NCI-H146 treated with DMSO at 0.1 percent for 48 hours (cell line): Measurements from ENCODE around the gene FADS1.

ENCODE experiments used
- DNase-seq: peaks from one replicate; lab custom pipeline; 2025; ENCODE audit not compliant: unreplicated experiment; lab: John Stamatoyannopoulos, UW

The FADS1 gene

DNA sequence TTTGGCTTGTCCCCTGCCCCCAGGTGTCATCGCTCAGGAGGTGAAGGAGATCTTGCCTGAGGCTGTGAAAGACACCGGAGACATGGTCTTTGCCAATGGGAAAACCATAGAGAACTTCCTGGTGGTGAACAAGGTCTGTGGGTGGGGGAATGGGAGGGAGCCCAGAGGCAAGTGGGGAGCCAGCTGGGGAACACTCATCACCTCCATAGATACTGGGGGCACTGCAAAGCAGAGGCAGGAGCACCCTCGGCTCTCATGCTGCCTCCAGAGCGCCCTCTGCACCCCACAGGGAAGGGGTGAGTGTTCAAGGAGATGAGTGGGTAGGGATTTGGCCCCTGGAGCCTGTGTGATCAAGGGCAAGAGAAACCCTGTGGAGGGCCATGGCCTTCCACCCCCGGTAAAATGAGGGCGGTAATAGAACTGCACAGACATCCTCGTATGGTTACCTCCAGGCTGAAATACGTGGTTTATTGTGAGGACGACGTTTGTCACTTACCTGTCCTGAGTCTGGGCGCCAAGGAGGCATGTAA, 38.4 kb downstream of the FADS1 start:
- DNase-seq = no peak

- DNase-seq = no peak
Measured at GRCh38 chr11:61777234-61778090, 39.3 kb downstream of the FADS1 start.

- no peak for DNase-seq
Measured at GRCh38 chr11:61776561-61777075, 40.2 kb downstream of the FADS1 start.

DNA sequence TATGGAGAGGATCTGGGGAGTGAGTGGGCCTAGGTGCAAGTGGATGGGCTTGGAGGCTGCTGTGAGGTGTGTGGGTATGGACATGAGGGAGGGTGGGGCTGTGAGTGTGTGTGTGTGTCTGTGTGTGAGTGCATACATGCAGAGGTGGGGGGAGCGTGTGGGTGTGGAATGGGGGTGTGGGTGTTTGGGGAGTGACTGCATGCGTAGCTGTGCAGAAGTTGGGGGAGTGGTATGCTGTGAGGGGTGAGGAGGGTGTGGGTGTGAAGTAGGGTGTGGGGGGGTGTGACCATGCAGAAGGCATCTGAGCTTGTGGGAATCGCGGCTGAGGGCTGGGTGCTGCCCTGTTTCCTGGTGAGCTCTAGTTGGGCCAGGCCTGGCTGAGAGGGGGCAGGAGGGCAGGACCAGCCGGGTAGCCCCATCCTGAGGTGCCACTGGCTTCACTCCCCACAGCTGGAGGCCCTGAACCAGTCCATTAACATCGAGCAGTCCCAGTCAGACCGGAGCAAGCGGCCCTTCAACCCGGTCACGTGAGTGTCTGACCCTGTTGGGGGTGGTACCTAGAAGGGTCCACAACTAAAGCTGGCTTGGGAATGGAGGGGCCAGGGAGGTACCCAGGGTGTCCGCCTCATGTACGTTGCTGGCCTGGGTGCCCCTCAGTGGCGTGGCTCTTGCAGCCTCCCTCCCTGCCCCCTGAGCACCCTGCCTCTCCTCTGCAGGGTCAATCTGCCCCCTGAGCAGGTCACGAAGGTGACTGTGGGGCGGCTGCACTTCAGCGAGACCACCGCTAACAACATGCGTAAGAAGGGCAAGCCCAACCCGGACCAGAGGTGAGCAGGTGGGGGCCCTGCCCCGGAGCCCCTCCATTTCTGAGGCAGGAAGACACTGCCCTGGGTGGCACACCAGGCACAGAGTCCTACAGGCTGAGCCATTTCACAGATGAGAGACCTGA, 40.9 kb downstream of the FADS1 start:
- DNase-seq = no peak

DNA sequence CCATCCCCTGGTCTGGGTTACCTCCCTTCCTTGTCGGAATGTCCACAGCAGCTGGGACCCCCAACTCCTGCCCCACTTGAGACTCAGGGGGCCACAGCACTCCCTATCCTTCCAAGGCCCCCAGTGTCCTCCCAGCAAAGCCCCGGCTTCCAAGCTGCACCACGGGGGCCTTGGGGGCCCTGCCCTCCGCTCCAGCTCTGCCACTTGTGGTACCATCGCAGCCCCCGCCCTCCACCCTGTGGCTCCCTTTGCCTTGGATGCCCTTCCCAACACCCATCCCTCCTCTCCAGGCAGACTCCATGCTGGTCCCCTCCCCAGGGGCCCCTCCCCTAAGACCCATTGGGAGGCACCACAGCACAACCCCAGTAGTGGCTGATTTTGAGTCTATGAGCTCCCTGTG, 41.7 kb downstream of the FADS1 start:
- DNase-seq = no peak

- no peak for DNase-seq
Measured at GRCh38 chr11:61774411-61774810, 42.4 kb downstream of the FADS1 start.

DNA sequence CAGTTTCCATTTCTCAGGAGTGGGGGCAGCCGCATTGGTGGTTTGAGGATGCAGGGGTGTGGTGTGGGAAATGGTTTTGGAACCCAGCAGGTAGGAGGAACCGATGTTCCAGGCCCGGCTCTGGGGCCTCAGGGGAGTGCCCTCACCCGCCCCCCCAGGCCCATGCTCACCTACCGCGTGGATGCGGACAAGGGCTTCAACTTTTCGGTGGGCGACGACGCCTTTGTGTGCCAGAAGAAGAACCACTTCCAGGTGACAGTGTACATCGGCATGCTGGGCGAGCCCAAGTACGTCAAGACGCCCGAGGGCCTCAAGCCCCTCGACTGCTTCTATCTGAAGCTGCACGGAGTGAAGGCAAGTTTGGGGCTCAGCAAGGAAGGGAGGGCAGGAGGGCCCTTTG, 43.0 kb downstream of the FADS1 start:
- no peak for DNase-seq

DNA sequence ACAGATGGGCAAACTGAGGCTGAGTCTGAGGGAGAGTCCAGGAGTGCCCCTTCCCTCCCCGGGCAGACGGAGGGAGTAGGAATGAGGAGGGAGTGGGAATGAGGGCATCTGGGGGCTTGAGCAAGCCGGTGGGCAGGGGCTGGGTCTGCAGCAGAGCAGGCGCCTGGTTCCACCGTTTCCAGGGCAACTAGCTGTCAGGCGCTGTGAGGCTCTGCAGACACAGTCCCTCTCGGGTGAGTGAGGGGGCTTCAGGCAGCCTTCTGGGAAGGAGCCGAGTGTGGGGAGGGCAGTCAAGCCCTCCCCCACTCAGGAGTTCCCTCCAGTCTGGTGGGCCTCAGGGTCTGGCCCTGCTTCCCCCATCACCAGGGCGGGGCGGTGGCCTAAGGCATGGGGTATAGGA, 43.4 kb downstream of the FADS1 start:
- no peak for DNase-seq

GRCh38 chr11:61771985-61772455, 44.8 kb downstream of the FADS1 start:
- DNase-seq = no peak

- no peak for DNase-seq
Measured at GRCh38 chr11:61771195-61771894, 45.5 kb downstream of the FADS1 start.

DNA sequence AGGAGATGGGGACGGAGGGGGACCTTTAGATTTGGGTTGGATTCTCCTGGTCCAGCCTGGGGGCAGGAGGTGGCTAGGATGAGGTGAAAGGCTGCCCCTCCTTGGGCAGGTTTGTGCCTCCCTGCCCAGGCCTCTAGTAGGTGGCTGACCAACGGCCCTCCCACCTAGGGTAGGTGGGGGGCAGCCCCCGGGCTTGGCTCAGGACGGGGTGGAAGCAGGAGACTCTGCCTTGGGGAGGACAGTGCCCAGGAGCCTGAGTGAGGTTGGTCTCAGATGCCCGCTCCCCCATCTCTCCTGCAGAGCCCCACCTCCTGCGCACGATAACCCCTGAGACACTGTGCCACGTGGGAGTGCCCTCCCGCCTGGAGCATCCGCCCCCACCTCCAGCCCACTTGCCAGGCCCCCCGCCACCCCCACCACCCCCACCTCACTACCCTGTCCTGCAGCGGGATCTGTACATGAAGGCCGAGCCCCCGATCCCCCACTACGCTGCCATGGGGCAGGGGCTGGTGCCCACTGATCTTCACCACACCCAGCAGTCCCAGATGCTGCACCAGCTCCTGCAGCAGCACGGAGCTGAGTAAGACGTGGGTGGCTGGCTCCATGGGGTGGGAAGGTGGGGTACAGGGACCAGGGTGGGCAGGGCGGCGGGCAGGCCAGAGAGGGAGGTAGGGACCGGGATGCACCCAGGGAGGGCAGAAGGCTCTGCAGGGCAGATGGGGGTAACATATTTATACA, 46.7 kb downstream of the FADS1 start:
- no peak for DNase-seq

DNA sequence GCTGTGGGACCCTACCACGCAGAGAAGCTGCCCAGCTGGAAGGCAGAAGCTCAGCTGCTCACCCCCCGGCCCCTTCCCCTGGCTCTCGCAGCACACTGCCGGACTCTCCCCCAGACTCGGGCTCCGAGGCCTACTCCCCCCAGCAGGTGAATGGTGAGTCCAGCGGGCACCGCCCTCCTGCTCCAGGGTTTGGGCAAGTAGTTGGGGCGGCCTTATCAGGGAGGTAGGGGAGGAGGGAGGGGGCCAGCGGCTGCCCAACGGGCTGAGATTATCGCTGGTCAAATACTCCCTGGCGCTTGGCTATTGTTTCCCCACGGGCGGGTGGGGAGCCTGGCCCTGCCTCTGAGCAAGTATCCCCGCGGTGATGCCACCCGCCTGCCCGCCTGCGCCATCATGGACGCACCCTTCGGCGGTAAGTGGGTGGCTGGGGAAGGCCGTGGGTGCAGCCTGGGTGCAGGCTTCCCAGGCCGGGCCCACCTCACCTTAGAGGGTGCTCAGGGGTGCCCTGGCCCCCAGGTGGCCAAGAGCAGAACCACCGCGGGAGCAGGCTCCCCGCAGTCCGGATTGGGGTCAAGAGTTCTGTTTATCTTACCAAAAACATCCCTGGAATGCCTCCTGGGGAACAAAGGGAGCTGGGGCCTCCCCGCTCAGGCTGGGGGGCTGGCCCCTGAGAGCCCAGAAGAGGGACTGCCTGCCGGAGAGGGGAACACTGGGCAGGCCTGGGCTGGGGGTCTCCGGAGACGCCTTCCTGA, 47.5 kb downstream of the FADS1 start:
- DNase-seq = no peak

GRCh38 chr11:61768376-61769076, 48.3 kb downstream of the FADS1 start:
- DNase-seq = no peak

DNA sequence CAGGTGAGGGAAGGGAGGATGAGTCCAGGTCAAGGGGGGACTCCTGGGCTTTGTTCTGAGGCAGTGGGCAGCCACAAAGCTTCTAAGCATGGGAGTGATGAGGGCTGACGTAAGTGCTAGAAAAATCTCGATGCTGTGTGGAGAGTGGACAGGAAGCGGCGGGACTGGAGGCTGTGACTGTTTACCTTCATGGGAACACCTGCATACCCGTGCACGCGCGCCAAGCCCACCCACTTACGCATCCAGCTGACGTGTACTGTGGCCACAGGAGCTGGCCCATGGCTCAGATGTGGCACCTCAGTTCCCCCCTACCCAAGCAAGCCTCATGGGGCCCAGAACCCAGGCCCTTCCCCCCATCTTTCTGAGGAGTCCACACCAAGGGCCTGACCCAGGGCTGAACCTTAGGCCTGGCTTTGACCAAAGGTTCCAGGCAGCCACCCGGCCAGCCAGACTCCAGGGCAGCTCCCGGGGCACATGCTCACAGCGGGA, 50.4 kb downstream of the FADS1 start:
- no peak for DNase-seq

DNA sequence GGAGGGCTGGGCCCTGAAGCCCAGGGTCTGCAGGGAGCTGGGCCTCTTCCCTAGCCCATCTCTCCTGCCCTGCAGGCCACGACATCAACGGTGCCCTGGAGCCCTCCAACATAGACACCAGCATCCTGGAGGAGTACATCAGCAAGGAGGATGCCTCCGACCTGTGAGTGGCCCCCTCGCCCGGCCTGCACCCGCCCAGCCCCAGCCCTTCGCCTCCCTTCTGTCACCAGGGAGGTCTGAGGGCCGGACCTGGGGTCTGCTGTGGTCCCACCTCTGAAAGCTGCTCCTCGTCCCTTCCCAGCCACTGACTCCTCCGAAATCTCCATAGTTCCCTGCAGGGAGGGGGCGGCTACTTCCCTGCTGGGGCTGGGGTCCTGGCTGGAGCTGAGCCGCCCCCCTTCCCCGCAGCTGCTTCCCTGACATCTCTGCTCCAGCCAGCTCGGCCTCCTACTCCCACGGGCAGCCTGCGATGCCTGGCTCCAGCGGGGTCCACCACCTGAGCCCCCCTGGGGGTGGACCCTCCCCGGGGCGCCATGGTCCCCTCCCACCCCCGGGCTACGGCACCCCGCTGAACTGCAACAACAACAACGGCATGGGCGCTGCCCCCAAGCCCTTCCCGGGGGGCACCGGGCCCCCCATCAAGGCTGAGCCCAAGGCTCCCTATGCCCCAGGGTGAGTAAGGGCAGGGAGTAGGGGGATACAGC, 51.1 kb downstream of the FADS1 start:
- DNase-seq = no peak

GRCh38 chr11:61764606-61765260, 52.1 kb downstream of the FADS1 start:
- DNase-seq = no peak

GRCh38 chr11:61763930-61764605, 52.7 kb downstream of the FADS1 start:
- DNase-seq = no peak
